ENCODE results near the gene TSR1. TPM values are rescaled to one million over a fixed set of nuclear protein-coding genes. Genes with fewer than 3 reads are reported as not detected.

Gene TSR1
- polyA plus RNA-seq, 3 donors = 8.1 to 10.8 (median 9.3) TPM

GRCh38 chr17:2370211-2370589 lies 33.9 kb upstream of the TSR1 start:
- WGBS (ENCODE audit: insufficient coverage) = 95% methylated on average over 10 of the region's 11 CpGs
- Mint-ChIP-seq H3K9me3 (no peaks in the 10 kb centered on the region), H3K27ac (no peak overlapping the region), H3K4me1 (peaks cover 12% of the 10 kb centered on the region), H3K4me3 (no peak overlapping the region), H3K36me3 (peaks cover 25 to 45% of the 10 kb centered on the region in 2 donors), H3K27me3 (ENCODE audit: low read depth in 3 of 3) (peaks cover 0 to 2% (median 0%) of the 10 kb centered on the region in 3 donors)
- no peak overlapping the region for H3K4me3 ChIP-seq (replicated peaks in 1 of 3; ENCODE audit: low read depth in 2 of 3, low read length in 3 of 3)
- no peaks in the 10 kb centered on the region for H3K9me3 ChIP-seq (replicated peaks in 1 of 2; ENCODE audit: control insufficient read depth in 1 of 2, insufficient read depth in 1 of 2, low read length in 2 of 2)
- H3K4me2 ChIP-seq (replicated peaks; ENCODE audit: extremely low read depth, low read length, poor library complexity, severe bottlenecking) = no peak overlapping the region
- no peak overlapping the region for H2AFZ ChIP-seq (ENCODE audit: insufficient read depth, low read depth, low read length, poor library complexity, severe bottlenecking)
- H3K4me1 ChIP-seq (ENCODE audit: control insufficient read depth in 1 of 2, insufficient read depth in 2 of 2, low read length in 2 of 2) = no peaks in the 10 kb centered on the region
- no peaks in the 10 kb centered on the region for H4K20me1 ChIP-seq (ENCODE audit: insufficient read depth, low read length)
- intact Hi-C loops (cut with micrococcal nuclease) = no loop called here
- no peak overlapping the region for H3K27ac ChIP-seq (ENCODE audit: low read depth in 1 of 2, low read length in 2 of 2)
- no peak for DNase-seq
- no peak overlapping the region for H3K9ac ChIP-seq (ENCODE audit: insufficient read depth, low read length, poor library complexity, severe bottlenecking)
- peaks cover 24 to 29% of the 10 kb centered on the region in 2 donors for H3K36me3 ChIP-seq (replicated peaks in 1 of 2; ENCODE audit: control insufficient read depth in 1 of 2, insufficient read depth in 2 of 2, low read length in 2 of 2)
- no peaks in the 10 kb centered on the region for H3K79me2 ChIP-seq (ENCODE audit: insufficient read depth, low read length)
- TF ChIP-seq, protein P1, sequence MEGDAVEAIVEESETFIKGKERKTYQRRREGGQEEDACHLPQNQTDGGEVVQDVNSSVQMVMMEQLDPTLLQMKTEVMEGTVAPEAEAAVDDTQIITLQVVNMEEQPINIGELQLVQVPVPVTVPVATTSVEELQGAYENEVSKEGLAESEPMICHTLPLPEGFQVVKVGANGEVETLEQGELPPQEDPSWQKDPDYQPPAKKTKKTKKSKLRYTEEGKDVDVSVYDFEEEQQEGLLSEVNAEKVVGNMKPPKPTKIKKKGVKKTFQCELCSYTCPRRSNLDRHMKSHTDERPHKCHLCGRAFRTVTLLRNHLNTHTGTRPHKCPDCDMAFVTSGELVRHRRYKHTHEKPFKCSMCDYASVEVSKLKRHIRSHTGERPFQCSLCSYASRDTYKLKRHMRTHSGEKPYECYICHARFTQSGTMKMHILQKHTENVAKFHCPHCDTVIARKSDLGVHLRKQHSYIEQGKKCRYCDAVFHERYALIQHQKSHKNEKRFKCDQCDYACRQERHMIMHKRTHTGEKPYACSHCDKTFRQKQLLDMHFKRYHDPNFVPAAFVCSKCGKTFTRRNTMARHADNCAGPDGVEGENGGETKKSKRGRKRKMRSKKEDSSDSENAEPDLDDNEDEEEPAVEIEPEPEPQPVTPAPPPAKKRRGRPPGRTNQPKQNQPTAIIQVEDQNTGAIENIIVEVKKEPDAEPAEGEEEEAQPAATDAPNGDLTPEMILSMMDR (IDR thresholded peaks at IDR 0.05) = no peak
- no peaks in the 10 kb centered on the region for H3K27me3 ChIP-seq (ENCODE audit: control insufficient read depth in 2 of 2, insufficient read depth in 2 of 2, low read length in 2 of 2)

DNA sequence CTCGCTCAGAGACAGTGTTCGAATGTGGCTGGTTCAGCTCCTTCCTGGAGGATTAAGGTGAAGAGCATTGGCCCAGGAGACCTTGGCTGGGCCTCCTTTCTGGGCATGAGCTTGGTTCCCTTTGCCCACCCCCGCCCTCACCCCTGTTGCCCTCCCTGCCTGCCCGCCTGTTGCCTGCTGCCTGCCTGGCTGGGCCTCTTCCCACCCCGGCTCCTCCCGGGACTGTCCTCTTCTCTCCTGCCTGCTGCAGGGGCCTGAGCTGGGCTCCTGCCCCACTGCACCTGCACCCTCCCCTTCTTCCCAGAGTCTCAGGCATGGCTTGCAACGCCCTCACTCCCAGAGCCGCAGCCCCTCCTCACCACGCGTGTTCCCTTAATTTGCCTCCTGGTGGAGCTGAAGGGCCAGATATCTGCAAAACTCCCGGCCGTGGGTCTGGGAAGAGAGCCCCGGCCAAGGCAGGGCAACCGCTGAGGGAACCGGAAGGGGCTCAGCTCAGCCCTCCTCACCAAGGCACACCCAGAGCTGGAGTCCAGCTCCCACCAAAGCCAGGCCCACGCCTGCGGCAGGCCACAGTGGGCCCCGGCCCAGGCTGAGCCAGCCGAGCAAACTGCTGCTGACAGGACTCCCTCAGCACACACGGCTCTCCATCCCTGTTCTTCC lies 33.4 kb upstream of the TSR1 start:
- no peak for DNase-seq
- Mint-ChIP-seq H3K9me3 (no peaks in the 10 kb centered on the region), H3K4me1 (peaks cover 12% of the 10 kb centered on the region), H3K4me3 (no peak overlapping the region), H3K27me3 (ENCODE audit: low read depth in 3 of 3) (peaks cover 0 to 2% (median 0%) of the 10 kb centered on the region in 3 donors), H3K36me3 (peaks cover 25 to 42% of the 10 kb centered on the region in 2 donors), H3K27ac (no peak overlapping the region)
- no peaks in the 10 kb centered on the region for H3K9me3 ChIP-seq (replicated peaks in 1 of 2; ENCODE audit: control insufficient read depth in 1 of 2, insufficient read depth in 1 of 2, low read length in 2 of 2)
- no peak overlapping the region for H3K9ac ChIP-seq (ENCODE audit: insufficient read depth, low read length, poor library complexity, severe bottlenecking)
- TF ChIP-seq, protein P1 (IDR thresholded peaks at IDR 0.05) = no peak
- H4K20me1 ChIP-seq (ENCODE audit: insufficient read depth, low read length) = no peaks in the 10 kb centered on the region
- H3K4me1 ChIP-seq (ENCODE audit: control insufficient read depth in 1 of 2, insufficient read depth in 2 of 2, low read length in 2 of 2) = no peaks in the 10 kb centered on the region
- no peak overlapping the region for H2AFZ ChIP-seq (ENCODE audit: insufficient read depth, low read depth, low read length, poor library complexity, severe bottlenecking)
- intact Hi-C loops (cut with micrococcal nuclease) = no loop called here
- no peaks in the 10 kb centered on the region for H3K79me2 ChIP-seq (ENCODE audit: insufficient read depth, low read length)
- H3K4me3 ChIP-seq (replicated peaks in 1 of 3; ENCODE audit: low read depth in 2 of 3, low read length in 3 of 3) = no peak overlapping the region
- peaks cover 24 to 27% of the 10 kb centered on the region in 2 donors for H3K36me3 ChIP-seq (replicated peaks in 1 of 2; ENCODE audit: control insufficient read depth in 1 of 2, insufficient read depth in 2 of 2, low read length in 2 of 2)
- no peaks in the 10 kb centered on the region for H3K27me3 ChIP-seq (ENCODE audit: control insufficient read depth in 2 of 2, insufficient read depth in 2 of 2, low read length in 2 of 2)
- H3K4me2 ChIP-seq (replicated peaks; ENCODE audit: extremely low read depth, low read length, poor library complexity, severe bottlenecking) = no peak overlapping the region
- H3K27ac ChIP-seq (ENCODE audit: low read depth in 1 of 2, low read length in 2 of 2) = no peak overlapping the region
- 80% methylated on average over 18 of the region's 20 CpGs for WGBS (ENCODE audit: insufficient coverage)

All from CD14-positive monocyte (primary cell).